HepG2 (cell line): ENCODE data around the gene NRSN2. TPM values are rescaled to one million over a fixed set of nuclear protein-coding genes. Genes with fewer than 3 reads are reported as not detected.

Experiments
- ARNT ChIP-seq: fragments of 450-650 bp; IDR thresholded peaks from 2 replicates; pipeline ENCODE4 v1.6.1; 2017
- BATF2 ChIP-seq: sonication (generic); formaldehyde crosslinking; IDR thresholded peaks from 2 replicates; pipeline ENCODE4 v1.8.0; 2022; ENCODE audit warnings: mild to moderate bottlenecking, missing genetic modification reagents, moderate library complexity
- CENPT ChIP-seq: sonication (generic); formaldehyde crosslinking; IDR thresholded peaks from 2 replicates; pipeline ENCODE4 v1.8.0; 2022; ENCODE audit warnings: low read depth, mild to moderate bottlenecking, moderate library complexity, missing genetic modification reagents
- MAF1 ChIP-seq: sonication (generic); formaldehyde crosslinking; IDR thresholded peaks from 2 replicates; pipeline ENCODE4 v1.5.0; 2020; ENCODE audit warnings: missing genetic modification reagents, borderline replicate concordance
- MEIS2 ChIP-seq: sonication (generic); formaldehyde crosslinking; IDR thresholded peaks from 2 replicates; pipeline ENCODE4 v1.9.0; 2021; ENCODE audit warnings: mild to moderate bottlenecking, missing genetic modification reagents
- PHF20 ChIP-seq: sonication (generic); formaldehyde crosslinking; IDR thresholded peaks from 2 replicates; pipeline ENCODE4 v1.5.0; 2020; ENCODE audit warnings: mild to moderate bottlenecking, missing genetic modification reagents
- SATB2 ChIP-seq: sonication (generic); formaldehyde crosslinking; IDR thresholded peaks from 2 replicates; pipeline ENCODE4 v1.5.0; 2020; ENCODE audit warnings: missing genetic modification reagents
- STAG1 ChIP-seq: sonication (generic); formaldehyde crosslinking; IDR thresholded peaks from 2 replicates; pipeline ENCODE4 v1.4.0; 2020; ENCODE audit warnings: missing genetic modification reagents
- ZNF234 ChIP-seq: sonication (generic); formaldehyde crosslinking; conservative IDR thresholded peaks from 2 replicates; pipeline ENCODE4 v1.5.1; 2020; ENCODE audit warnings: mild to moderate bottlenecking, missing genetic modification reagents
- ZNF776 ChIP-seq: sonication (generic); formaldehyde crosslinking; IDR thresholded peaks from 2 replicates; pipeline ENCODE4 v1.4.0; 2020; ENCODE audit warnings: mild to moderate bottlenecking, missing genetic modification reagents
- ZSCAN9 ChIP-seq: IDR thresholded peaks from 2 replicates; pipeline ENCODE4 v1.6.1; 2016; ENCODE audit warnings: borderline replicate concordance
- polyA plus RNA-seq, 8 experiments: library from polyadenylated mRNA; depleted of rRNA in 3 of 8; stranded (reverse) in 7 of 8; unstranded in 1 of 8; fragments of >200 nt; fragmentation: Illumina TruSeq in 4 of 8; extraction: Trizol in 4 of 8; gene quantifications; 2 replicates each; pipeline versions ENCODE4 v1.2.1 to v1.2.3, GENCODE V29; 2011 to 2016; ENCODE audit warnings: low read depth in 4 of 8, missing spikeins in 1 of 8, mixed read lengths in 1 of 8; ENCODE audit not compliant: insufficient read depth in 1 of 8
- total RNA-seq, 5 experiments: library from RNA; depleted of rRNA; stranded (reverse); fragments of >200 nt; fragmentation: Illumina TruSeq; extraction: Trizol; gene quantifications; 2 replicates each; pipeline ENCODE4 v1.2.3, GENCODE V29; 2016; ENCODE audit warnings: low read depth in 1 of 5
- TF ChIP-seq, protein P1 (sequence below): sonication (generic); formaldehyde crosslinking; IDR thresholded peaks from 2 replicates; pipeline ENCODE4 v1.4.0; 2020; ENCODE audit warnings: missing genetic modification reagents
- TF ChIP-seq, protein P2 (sequence below): fragments of 450-650 bp; IDR thresholded peaks from 2 replicates; pipeline ENCODE4 v1.6.1; 2016
- TF ChIP-seq, protein P3 (sequence below): sonication (generic); formaldehyde crosslinking; IDR thresholded peaks from 2 replicates; pipeline ENCODE4 v1.5.0; 2020; ENCODE audit warnings: missing genetic modification reagents
- TF ChIP-seq, protein P4 (sequence below): sonication (generic); formaldehyde crosslinking; IDR thresholded peaks from 2 replicates; pipeline ENCODE4 v1.8.0; 2022; ENCODE audit warnings: missing genetic modification reagents, mild to moderate bottlenecking, moderate library complexity, borderline replicate concordance
- TF ChIP-seq, protein P5 (sequence below): sonication (generic); formaldehyde crosslinking; IDR thresholded peaks from 2 replicates; pipeline ENCODE4 v1.8.1; 2023; ENCODE audit warnings: mild to moderate bottlenecking, missing genetic modification reagents

The NRSN2 gene
- total and polyA plus RNA-seq, 2 of the 13 experiments (the other 11 are each of a cell fraction or from before 2014, with no cell fraction given) = 32.3 to 49.4 TPM

GRCh38 chr20:325045-325888 is 21.6 kb upstream of the NRSN2 start, which contains the start of gene SOX12 (continued):
- TF ChIP-seq ZSCAN9 (no peak), SATB2 (CRISPR knock-in tag) (0 out of 2 replicates have a peak, but pooled peaks have one; percentile 12), ZNF776 (CRISPR knock-in tag) (no peak; the same call in 1 of the 2 replicates), ARNT (no peak), ZNF234 (no peak), MEIS2 (CRISPR knock-in tag) (peak; percentile 88), PHF20 (CRISPR knock-in tag) (peak; percentile 61), MAF1 (CRISPR knock-in tag) (no peak; the same call in 1 of the 2 replicates), CENPT (CRISPR knock-in tag) (no peak), BATF2 (CRISPR knock-in tag) (no peak), STAG1 (no peak)
- TF ChIP-seq, protein P1, sequence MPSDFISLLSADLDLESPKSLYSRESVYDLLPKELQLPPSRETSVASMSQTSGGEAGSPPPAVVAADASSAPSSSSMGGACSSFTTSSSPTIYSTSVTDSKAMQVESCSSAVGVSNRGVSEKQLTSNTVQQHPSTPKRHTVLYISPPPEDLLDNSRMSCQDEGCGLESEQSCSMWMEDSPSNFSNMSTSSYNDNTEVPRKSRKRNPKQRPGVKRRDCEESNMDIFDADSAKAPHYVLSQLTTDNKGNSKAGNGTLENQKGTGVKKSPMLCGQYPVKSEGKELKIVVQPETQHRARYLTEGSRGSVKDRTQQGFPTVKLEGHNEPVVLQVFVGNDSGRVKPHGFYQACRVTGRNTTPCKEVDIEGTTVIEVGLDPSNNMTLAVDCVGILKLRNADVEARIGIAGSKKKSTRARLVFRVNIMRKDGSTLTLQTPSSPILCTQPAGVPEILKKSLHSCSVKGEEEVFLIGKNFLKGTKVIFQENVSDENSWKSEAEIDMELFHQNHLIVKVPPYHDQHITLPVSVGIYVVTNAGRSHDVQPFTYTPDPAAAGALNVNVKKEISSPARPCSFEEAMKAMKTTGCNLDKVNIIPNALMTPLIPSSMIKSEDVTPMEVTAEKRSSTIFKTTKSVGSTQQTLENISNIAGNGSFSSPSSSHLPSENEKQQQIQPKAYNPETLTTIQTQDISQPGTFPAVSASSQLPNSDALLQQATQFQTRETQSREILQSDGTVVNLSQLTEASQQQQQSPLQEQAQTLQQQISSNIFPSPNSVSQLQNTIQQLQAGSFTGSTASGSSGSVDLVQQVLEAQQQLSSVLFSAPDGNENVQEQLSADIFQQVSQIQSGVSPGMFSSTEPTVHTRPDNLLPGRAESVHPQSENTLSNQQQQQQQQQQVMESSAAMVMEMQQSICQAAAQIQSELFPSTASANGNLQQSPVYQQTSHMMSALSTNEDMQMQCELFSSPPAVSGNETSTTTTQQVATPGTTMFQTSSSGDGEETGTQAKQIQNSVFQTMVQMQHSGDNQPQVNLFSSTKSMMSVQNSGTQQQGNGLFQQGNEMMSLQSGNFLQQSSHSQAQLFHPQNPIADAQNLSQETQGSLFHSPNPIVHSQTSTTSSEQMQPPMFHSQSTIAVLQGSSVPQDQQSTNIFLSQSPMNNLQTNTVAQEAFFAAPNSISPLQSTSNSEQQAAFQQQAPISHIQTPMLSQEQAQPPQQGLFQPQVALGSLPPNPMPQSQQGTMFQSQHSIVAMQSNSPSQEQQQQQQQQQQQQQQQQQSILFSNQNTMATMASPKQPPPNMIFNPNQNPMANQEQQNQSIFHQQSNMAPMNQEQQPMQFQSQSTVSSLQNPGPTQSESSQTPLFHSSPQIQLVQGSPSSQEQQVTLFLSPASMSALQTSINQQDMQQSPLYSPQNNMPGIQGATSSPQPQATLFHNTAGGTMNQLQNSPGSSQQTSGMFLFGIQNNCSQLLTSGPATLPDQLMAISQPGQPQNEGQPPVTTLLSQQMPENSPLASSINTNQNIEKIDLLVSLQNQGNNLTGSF (CRISPR knock-in tag) = peak; percentile 20; the same call in 1 of the 2 replicates
- TF ChIP-seq, protein P2, sequence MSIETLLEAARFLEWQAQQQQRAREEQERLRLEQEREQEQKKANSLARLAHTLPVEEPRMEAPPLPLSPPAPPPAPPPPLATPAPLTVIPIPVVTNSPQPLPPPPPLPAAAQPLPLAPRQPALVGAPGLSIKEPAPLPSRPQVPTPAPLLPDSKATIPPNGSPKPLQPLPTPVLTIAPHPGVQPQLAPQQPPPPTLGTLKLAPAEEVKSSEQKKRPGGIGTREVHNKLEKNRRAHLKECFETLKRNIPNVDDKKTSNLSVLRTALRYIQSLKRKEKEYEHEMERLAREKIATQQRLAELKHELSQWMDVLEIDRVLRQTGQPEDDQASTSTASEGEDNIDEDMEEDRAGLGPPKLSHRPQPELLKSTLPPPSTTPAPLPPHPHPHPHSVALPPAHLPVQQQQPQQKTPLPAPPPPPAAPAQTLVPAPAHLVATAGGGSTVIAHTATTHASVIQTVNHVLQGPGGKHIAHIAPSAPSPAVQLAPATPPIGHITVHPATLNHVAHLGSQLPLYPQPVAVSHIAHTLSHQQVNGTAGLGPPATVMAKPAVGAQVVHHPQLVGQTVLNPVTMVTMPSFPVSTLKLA = no peak
- TF ChIP-seq, protein P3, sequence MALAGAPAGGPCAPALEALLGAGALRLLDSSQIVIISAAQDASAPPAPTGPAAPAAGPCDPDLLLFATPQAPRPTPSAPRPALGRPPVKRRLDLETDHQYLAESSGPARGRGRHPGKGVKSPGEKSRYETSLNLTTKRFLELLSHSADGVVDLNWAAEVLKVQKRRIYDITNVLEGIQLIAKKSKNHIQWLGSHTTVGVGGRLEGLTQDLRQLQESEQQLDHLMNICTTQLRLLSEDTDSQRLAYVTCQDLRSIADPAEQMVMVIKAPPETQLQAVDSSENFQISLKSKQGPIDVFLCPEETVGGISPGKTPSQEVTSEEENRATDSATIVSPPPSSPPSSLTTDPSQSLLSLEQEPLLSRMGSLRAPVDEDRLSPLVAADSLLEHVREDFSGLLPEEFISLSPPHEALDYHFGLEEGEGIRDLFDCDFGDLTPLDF = no peak
- TF ChIP-seq, protein P4, sequence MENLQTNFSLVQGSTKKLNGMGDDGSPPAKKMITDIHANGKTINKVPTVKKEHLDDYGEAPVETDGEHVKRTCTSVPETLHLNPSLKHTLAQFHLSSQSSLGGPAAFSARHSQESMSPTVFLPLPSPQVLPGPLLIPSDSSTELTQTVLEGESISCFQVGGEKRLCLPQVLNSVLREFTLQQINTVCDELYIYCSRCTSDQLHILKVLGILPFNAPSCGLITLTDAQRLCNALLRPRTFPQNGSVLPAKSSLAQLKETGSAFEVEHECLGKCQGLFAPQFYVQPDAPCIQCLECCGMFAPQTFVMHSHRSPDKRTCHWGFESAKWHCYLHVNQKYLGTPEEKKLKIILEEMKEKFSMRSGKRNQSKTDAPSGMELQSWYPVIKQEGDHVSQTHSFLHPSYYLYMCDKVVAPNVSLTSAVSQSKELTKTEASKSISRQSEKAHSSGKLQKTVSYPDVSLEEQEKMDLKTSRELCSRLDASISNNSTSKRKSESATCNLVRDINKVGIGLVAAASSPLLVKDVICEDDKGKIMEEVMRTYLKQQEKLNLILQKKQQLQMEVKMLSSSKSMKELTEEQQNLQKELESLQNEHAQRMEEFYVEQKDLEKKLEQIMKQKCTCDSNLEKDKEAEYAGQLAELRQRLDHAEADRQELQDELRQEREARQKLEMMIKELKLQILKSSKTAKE (CRISPR knock-in tag) = peak; percentile 56; the same call in 1 of the 2 replicates
- TF ChIP-seq, protein P5, sequence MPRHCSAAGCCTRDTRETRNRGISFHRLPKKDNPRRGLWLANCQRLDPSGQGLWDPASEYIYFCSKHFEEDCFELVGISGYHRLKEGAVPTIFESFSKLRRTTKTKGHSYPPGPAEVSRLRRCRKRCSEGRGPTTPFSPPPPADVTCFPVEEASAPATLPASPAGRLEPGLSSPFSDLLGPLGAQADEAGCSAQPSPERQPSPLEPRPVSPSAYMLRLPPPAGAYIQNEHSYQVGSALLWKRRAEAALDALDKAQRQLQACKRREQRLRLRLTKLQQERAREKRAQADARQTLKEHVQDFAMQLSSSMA (CRISPR knock-in tag) = peak; percentile 64; the same call in 1 of the 2 replicates
